ENCODE measurements around the gene PLS3.

- TF ChIP-seq CTCF (IDR thresholded peaks at IDR 0.05), result no peak
- TF ChIP-seq POLR2A (IDR thresholded peaks at IDR 0.05), result no peak
Observed at GRCh38 chrX:115616943-115617563, 56.1 kb downstream of the PLS3 start.
